A549 treated with dexamethasone at 1 μM for 4 hours (cell line): ENCODE measurements around the gene CDA. TPM values are rescaled to one million over a fixed set of nuclear protein-coding genes. Genes with fewer than 3 reads are reported as not detected.

ENCODE experiments used
- total RNA-seq: library from RNA; stranded (reverse); fragments of 200-300 nt; extraction: Qiagen RNA extraction; gene quantifications from 5 replicates; pipeline ENCODE4 v1.2.3, GENCODE V29; 2022

Gene CDA
- 28.7 to 43.5 TPM (median 33.9 TPM) in 5 replicates for total RNA-seq

DNA sequence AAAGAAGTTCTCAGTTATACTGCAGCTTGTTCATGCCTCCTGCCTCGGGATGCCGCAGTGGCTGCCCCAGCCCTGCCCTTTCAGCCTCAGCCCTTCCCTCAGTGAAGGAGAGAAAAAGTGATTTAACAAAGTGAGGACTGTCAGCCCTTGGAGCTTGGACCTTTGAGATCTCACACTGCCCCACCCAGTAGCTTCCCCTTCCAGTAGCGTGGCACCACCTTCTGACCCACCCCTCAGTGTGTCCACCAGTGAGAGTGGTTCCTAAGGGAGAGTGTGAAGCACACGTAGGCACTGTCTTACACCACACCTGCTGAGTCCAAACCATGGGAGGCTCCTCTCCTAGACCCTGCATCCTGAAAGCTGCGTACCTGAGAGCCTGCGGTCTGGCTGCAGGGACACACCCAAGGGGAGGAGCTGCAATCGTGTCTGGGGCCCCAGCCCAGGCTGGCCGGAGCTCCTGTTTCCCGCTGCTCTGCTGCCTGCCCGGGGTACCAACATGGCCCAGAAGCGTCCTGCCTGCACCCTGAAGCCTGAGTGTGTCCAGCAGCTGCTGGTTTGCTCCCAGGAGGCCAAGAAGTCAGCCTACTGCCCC lies at the start of gene CDA:
TSS of gene CDA (plus strand) at position 464 of the 592 bp plus-strand sequence. CDS start at position 497, 33 bp downstream.

DNA sequence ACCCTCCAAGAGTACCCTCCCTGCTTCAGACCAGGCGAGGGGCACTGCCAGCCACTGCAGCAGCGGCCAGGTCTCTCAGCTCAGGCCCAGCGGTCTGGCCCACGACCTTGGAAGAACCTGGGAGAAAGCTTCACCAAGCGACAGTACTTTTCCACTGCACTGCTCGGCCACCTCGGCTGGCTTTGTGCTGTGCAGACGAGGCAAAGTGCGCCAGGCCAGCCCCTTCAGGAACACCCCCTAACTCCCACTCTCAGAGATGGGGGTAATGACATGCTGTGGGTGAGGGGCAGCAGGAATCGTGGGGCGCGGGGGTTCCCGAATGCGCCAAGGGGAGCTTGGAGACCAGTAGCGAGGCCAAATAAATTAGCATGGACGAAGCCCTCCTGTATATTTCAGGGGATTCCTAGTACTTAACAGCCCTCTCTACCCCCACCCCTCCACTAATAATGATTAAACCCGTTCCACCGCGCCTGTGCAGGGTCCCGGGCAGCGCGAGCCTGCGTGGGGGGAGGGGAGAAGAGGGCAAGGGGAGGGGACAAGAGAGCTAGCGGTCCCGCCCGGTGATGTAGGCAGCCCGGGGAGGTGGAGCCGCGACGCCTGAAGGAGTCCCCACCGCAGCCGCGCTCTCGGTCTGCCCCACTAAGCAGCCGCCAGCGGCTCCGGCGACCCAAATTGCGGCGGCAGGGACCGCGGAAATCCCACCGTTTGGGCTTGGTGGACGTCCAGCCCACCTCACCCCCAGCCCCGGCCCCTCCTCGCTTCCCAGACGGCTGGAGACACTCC lies 36.8 kb upstream of the CDA start, which contains the start of gene FAM43B:
TSS of gene FAM43B (plus strand) at position 629 of the 783 bp plus-strand sequence. CDS start 401 bp downstream, outside the sequence.

DNA sequence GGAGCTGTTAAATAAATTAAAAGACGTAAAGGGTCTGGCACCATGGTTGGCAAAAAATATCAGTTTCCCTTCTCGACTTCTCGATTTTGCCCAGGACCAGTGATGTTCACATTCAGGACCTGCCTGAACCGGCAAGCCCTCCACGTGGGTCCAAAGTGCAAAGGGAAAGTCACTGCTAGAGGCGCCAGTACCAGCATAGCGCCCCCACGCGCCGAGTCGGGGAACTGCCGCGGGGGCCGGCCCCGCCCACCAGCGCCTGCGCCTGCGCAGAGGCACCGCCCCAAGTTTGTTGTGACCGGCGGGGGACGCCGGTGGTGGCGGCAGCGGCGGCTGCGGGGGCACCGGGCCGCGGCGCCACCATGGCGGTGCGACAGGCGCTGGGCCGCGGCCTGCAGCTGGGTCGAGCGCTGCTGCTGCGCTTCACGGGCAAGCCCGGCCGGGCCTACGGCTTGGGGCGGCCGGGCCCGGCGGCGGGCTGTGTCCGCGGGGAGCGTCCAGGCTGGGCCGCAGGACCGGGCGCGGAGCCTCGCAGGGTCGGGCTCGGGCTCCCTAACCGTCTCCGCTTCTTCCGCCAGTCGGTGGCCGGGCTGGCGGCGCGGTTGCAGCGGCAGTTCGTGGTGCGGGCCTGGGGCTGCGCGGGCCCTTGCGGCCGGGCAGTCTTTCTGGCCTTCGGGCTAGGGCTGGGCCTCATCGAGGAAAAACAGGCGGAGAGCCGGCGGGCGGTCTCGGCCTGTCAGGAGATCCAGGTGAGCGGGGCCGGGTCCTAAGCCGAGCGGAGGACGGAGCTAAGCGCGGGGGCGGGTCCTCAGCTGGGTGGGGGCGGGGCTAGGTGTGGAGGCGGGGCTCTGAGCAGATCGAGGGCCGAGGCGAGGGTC lies 44.5 kb downstream of the CDA start, which contains the start of gene PINK1:
TSS of gene PINK1 (plus strand) at position 269 of the 875 bp plus-strand sequence. CDS start at position 360, 91 bp downstream.

DNA sequence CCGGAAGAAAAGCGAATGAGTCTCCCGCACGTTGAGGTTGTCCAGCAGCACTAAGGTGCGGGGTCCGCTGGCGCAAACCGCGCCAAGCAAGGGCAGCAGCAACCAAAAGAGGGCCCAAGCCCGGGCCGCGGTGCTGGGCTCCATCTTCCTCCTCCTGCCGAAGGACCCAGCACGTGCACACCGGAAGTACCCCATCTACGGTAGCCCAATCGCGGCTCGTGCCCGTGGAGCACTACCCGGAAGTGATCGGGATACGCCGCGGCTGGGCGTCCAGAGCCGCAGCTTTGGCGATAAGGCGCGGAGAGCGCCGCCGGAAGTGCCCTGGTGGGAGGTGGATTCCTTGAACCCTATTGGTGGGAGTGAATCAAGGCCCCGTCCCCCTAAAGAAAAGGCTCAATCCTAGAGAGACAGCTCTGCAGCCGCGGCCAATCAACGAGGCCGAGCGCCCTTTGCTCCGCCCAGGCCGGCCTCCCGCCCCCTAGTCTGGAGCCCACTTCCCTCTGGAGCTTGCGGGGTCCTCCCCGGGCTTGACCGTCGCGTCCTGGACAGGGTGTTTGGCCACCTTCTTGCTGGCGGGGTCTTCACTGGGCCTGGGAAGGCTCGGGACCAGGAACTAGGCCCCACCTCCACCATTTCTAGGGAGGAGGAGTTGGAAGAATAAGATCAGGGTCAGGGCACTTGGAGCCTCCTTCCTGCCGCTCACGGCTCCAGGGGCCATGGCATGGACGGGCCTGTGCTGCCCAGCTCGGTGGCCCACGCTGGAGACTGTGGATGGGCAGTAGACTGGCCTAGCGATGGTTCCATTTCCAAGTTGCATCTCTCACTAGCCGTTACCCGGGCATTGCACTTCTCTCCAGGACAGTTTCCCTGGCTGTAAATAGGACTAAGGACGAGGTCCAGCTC lies 72.6 kb downstream of the CDA start, which contains the start of gene DDOST:
TSS of gene DDOST (minus strand) at position 163 of the 903 bp plus-strand sequence. CDS start at position 144, 19 bp downstream.

Other genes starting within 250 kb of the CDA start
- gene CAMK2N1, start 102.9 kb upstream of the CDA start, total RNA-seq: 58.6 to 71.5 TPM (median 66.4 TPM) in 5 replicates
- gene MUL1, start 80.9 kb upstream of the CDA start, total RNA-seq: 39.8 to 44.8 TPM (median 44.0 TPM) in 5 replicates
- 2.7 to 4.5 TPM (median 3.6 TPM) in 5 replicates for gene FAM43B, start 36.5 kb upstream of the CDA start, total RNA-seq
- 25.5 to 33.7 TPM (median 29.5 TPM) in 5 replicates for gene PINK1, start 44.4 kb downstream of the CDA start, total RNA-seq
- 180 to 210 TPM (median 206 TPM) in 5 replicates for gene DDOST, start 72.3 kb downstream of the CDA start, total RNA-seq
- gene KIF17, start 128.9 kb downstream of the CDA start, total RNA-seq: 1.8 to 2.7 TPM (median 2.4 TPM) in 5 replicates
- gene SH2D5, start 143.6 kb downstream of the CDA start, total RNA-seq: 10.3 to 15.2 TPM (median 12.6 TPM) in 5 replicates
- 102 to 141 TPM (median 132 TPM) in 5 replicates for gene HP1BP3, start 198.2 kb downstream of the CDA start, total RNA-seq